ENCODE results near the gene ERF.
A peak's percentile ranks its signal among the peaks of the same experiment; 100 is the strongest.

The ERF gene

GRCh38 chr19:42254850-42255765 is at the start of gene ERF:
Gene ERF (minus strand): TSS chr19:42255128. CDS start chr19:42254999, 129 bp downstream.
- Histone ChIP-seq H2AFZ (ENCODE audit: low read depth) (peak within 1 kb of the TSS; percentile 69), H3K27me3 (ENCODE audit: insufficient read depth, low read depth) (peaks cover 10% of the 10 kb centered on the region; the same call in 1 of the 2 replicates), H3K4me2 (peak within 1 kb of the TSS; percentile 86), H3K4me1 (ENCODE audit: low read depth, poor library complexity, severe bottlenecking) (peaks cover 8% of the 10 kb centered on the region), H4K20me1 (ENCODE audit: insufficient read depth) (no peaks in the 10 kb centered on the region), H3K4me3 (IDR thresholded peaks at IDR 0.05; ENCODE audit: insufficient read depth, low read depth, low read length) (peak within 1 kb of the TSS; percentile 21), H3K36me3 (ENCODE audit: insufficient read depth) (no peaks in the 10 kb centered on the region), H3K9ac (peak within 1 kb of the TSS; percentile 89), H3K79me2 (ENCODE audit: insufficient read depth, low read depth) (peaks cover 23% of the 10 kb centered on the region; the same call in 1 of the 2 replicates), H3K27ac (peak within 1 kb of the TSS; percentile 77)
- TF ChIP-seq, protein P1, sequence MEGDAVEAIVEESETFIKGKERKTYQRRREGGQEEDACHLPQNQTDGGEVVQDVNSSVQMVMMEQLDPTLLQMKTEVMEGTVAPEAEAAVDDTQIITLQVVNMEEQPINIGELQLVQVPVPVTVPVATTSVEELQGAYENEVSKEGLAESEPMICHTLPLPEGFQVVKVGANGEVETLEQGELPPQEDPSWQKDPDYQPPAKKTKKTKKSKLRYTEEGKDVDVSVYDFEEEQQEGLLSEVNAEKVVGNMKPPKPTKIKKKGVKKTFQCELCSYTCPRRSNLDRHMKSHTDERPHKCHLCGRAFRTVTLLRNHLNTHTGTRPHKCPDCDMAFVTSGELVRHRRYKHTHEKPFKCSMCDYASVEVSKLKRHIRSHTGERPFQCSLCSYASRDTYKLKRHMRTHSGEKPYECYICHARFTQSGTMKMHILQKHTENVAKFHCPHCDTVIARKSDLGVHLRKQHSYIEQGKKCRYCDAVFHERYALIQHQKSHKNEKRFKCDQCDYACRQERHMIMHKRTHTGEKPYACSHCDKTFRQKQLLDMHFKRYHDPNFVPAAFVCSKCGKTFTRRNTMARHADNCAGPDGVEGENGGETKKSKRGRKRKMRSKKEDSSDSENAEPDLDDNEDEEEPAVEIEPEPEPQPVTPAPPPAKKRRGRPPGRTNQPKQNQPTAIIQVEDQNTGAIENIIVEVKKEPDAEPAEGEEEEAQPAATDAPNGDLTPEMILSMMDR (conservative IDR thresholded peaks at IDR 0.05; ENCODE audit: low read depth, low read length): no peak

GRCh38 chr19:42303876-42304275 is 48.9 kb upstream of the ERF start:
- no peaks in the 10 kb centered on the region for H3K79me2 ChIP-seq (ENCODE audit: insufficient read depth, low read depth)
- H3K27ac ChIP-seq: no peak overlapping the region
- no peaks in the 10 kb centered on the region for H4K20me1 ChIP-seq (ENCODE audit: insufficient read depth)
- no peaks in the 10 kb centered on the region; the same call in 1 of the 2 replicates for H3K27me3 ChIP-seq (ENCODE audit: insufficient read depth, low read depth)
- peaks cover 13% of the 10 kb centered on the region for H3K4me1 ChIP-seq (ENCODE audit: low read depth, poor library complexity, severe bottlenecking)
- H3K9ac ChIP-seq: no peak overlapping the region
- no peaks in the 10 kb centered on the region for H3K36me3 ChIP-seq (ENCODE audit: insufficient read depth)
- H3K4me2 ChIP-seq: 0 out of 2 replicates have a peak overlapping the region, but pooled peaks have one; percentile 83
- no peak overlapping the region for H3K4me3 ChIP-seq (IDR thresholded peaks at IDR 0.05; ENCODE audit: insufficient read depth, low read depth, low read length)
- no peak overlapping the region for H2AFZ ChIP-seq (ENCODE audit: low read depth)
- TF ChIP-seq, protein P1 (conservative IDR thresholded peaks at IDR 0.05; ENCODE audit: low read depth, low read length): no peak

GRCh38 chr19:42303101-42303464 is 48.2 kb upstream of the ERF start:
- H3K4me2 ChIP-seq: peak overlapping the region; percentile 83
- peak overlapping the region; percentile 96 for H2AFZ ChIP-seq (ENCODE audit: low read depth)
- no peak overlapping the region for H3K4me3 ChIP-seq (IDR thresholded peaks at IDR 0.05; ENCODE audit: insufficient read depth, low read depth, low read length)
- no peaks in the 10 kb centered on the region for H3K36me3 ChIP-seq (ENCODE audit: insufficient read depth)
- H3K27ac ChIP-seq: no peak overlapping the region; the same call in 1 of the 2 replicates
- no peaks in the 10 kb centered on the region; the same call in 1 of the 2 replicates for H3K27me3 ChIP-seq (ENCODE audit: insufficient read depth, low read depth)
- TF ChIP-seq, protein P1 (conservative IDR thresholded peaks at IDR 0.05; ENCODE audit: low read depth, low read length): no peak
- H4K20me1 ChIP-seq (ENCODE audit: insufficient read depth): no peaks in the 10 kb centered on the region
- peak overlapping the region; percentile 62; the same call in 1 of the 2 replicates for H3K9ac ChIP-seq
- no peaks in the 10 kb centered on the region for H3K79me2 ChIP-seq (ENCODE audit: insufficient read depth, low read depth)
- H3K4me1 ChIP-seq (ENCODE audit: low read depth, poor library complexity, severe bottlenecking): peaks cover 13% of the 10 kb centered on the region

- Histone ChIP-seq H3K4me1 (ENCODE audit: low read depth, poor library complexity, severe bottlenecking) (peaks cover 13% of the 10 kb centered on the region), H3K27me3 (ENCODE audit: insufficient read depth, low read depth) (no peaks in the 10 kb centered on the region), H3K4me2 (peak within 1 kb of the TSS; percentile 83), H3K27ac (no peak within 1 kb of the TSS; the same call in 1 of the 2 replicates), H3K9ac (peak within 1 kb of the TSS; percentile 62; the same call in 1 of the 2 replicates), H4K20me1 (ENCODE audit: insufficient read depth) (no peaks in the 10 kb centered on the region), H3K4me3 (IDR thresholded peaks at IDR 0.05; ENCODE audit: insufficient read depth, low read depth, low read length) (no peak within 1 kb of the TSS), H3K36me3 (ENCODE audit: insufficient read depth) (no peaks in the 10 kb centered on the region), H2AFZ (ENCODE audit: low read depth) (peak within 1 kb of the TSS; percentile 96), H3K79me2 (ENCODE audit: insufficient read depth, low read depth) (no peaks in the 10 kb centered on the region)
- TF ChIP-seq, protein P1 (conservative IDR thresholded peaks at IDR 0.05; ENCODE audit: low read depth, low read length): no peak
These were observed 46.8 kb upstream of the ERF start, which contains the start of gene PRR19 for GRCh38 chr19:42301646-42302203. Gene PRR19 (plus strand): TSS chr19:42302132. CDS start chr19:42309585, 7,453 bp downstream.
